Measurements from ENCODE around the gene TMEM186.

TMEM186 gene

GRCh38 chr16:8822403-8822802 lies 25.0 kb upstream of the TMEM186 start:
- H2AFZ ChIP-seq (ENCODE audit: low read depth, low read length): no peak overlapping the region
- no peak overlapping the region for H3K4me2 ChIP-seq (ENCODE audit: low read length)
- H3K79me2 ChIP-seq (ENCODE audit: low read length): peaks cover 28% of the 10 kb centered on the region
- no peaks in the 10 kb centered on the region for H4K20me1 ChIP-seq (ENCODE audit: insufficient read depth, low read length)
- H3K9ac ChIP-seq (ENCODE audit: low read length): no peak overlapping the region
- H3K36me3 ChIP-seq (replicated peaks; ENCODE audit: low read depth, low read length): peaks cover 65% of the 10 kb centered on the region
- peak overlapping the region; percentile 17 for H3K27ac ChIP-seq (ENCODE audit: low read length)
- TF ChIP-seq EZH2phosphoT487 (IDR thresholded peaks at IDR 0.05; ENCODE audit: low read depth): no peak
- TF ChIP-seq, protein P1, sequence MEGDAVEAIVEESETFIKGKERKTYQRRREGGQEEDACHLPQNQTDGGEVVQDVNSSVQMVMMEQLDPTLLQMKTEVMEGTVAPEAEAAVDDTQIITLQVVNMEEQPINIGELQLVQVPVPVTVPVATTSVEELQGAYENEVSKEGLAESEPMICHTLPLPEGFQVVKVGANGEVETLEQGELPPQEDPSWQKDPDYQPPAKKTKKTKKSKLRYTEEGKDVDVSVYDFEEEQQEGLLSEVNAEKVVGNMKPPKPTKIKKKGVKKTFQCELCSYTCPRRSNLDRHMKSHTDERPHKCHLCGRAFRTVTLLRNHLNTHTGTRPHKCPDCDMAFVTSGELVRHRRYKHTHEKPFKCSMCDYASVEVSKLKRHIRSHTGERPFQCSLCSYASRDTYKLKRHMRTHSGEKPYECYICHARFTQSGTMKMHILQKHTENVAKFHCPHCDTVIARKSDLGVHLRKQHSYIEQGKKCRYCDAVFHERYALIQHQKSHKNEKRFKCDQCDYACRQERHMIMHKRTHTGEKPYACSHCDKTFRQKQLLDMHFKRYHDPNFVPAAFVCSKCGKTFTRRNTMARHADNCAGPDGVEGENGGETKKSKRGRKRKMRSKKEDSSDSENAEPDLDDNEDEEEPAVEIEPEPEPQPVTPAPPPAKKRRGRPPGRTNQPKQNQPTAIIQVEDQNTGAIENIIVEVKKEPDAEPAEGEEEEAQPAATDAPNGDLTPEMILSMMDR (IDR thresholded peaks at IDR 0.05; ENCODE audit: low read depth, low read length): no peak
- peaks cover 54% of the 10 kb centered on the region for H3K4me1 ChIP-seq (ENCODE audit: low read length)
- H3K9me3 ChIP-seq (ENCODE audit: insufficient read depth, low read length): no peaks in the 10 kb centered on the region
- H3K27me3 ChIP-seq (ENCODE audit: low read depth, low read length): no peaks in the 10 kb centered on the region
- H3K4me3 ChIP-seq (ENCODE audit: low read length): no peak overlapping the region

DNA sequence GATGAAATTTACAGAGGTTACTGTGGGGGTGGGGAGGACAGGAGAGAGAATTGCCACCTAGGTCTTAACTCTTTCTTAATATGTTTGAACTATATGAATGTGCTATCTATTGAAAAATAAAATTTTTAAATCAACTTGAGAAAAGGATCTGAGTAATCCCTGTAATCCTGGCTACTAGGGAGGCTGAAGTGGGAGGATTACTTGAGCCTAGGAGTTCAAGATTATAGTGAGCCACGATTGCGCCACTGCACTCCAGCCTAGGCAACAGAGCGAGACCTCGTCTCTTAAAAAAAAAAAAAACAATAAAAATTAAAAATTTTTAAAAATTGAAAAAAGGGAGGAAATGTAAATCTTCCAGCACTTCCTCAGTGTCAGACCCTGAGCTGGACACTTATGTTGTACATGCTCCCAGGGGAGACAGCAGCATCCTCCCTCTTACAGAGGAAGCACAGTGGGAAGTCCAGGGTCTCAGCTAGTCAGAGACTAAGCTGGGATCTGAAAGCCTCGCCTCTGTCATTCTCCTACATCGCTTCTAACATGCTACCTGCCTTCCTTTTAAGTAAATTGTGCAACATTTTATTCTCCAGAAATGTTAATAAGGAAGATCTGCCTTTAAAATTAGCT lies 22.1 kb upstream of the TMEM186 start:
- peak overlapping the region; percentile 28; the same call in 1 of the 2 replicates for H3K9ac ChIP-seq (ENCODE audit: low read length)
- TF ChIP-seq, protein P1 (IDR thresholded peaks at IDR 0.05; ENCODE audit: low read depth, low read length): no peak
- no peak for TF ChIP-seq EZH2phosphoT487 (IDR thresholded peaks at IDR 0.05; ENCODE audit: low read depth)
- peak overlapping the region; percentile 95 for H3K27ac ChIP-seq (ENCODE audit: low read length)
- H3K4me1 ChIP-seq (ENCODE audit: low read length): peaks cover 44% of the 10 kb centered on the region
- H3K79me2 ChIP-seq (ENCODE audit: low read length): peaks cover 31% of the 10 kb centered on the region
- peak overlapping the region; percentile 59 for H3K4me2 ChIP-seq (ENCODE audit: low read length)
- no peaks in the 10 kb centered on the region for H4K20me1 ChIP-seq (ENCODE audit: insufficient read depth, low read length)
- no peaks in the 10 kb centered on the region for H3K27me3 ChIP-seq (ENCODE audit: low read depth, low read length)
- no peak overlapping the region for H2AFZ ChIP-seq (ENCODE audit: low read depth, low read length)
- peaks cover 67% of the 10 kb centered on the region for H3K36me3 ChIP-seq (replicated peaks; ENCODE audit: low read depth, low read length)
- no peak overlapping the region for H3K4me3 ChIP-seq (ENCODE audit: low read length)
- H3K9me3 ChIP-seq (ENCODE audit: insufficient read depth, low read length): no peaks in the 10 kb centered on the region

DNA sequence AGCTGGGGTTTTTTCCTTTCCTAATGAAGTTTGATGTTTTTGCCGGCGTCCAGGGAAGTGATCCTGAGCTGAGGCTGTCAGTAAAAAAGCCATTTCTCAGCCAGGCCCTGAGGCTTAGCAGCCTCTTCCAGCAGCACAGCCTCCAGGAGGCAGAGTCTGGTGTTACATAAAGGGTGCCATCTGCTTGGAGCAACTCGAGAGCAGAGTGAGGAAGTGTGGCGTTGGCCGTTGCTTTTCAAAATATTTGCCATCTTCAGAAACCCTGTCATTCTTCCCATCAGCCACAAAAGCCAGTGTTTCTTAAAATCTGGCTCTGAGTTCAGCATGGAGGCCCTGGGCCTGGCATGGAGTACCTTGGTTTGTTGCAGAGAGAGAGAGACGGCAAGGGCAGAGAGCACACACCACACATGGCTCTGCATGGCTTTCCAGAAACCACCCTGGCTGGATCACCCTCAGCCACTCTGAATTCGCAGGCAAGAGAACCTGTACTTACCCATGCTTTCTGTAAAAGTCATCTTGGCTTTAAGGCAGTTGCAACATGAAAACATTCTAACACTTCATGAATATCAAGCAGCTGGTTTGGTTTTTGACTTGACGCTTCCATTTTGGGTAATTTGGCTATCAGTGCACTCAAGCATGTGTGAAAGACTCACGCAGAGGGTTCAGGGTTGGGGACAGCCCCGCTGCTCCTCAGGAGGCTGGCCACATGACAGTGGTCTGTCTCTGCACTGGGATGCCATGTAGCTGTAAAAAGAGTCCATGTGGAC lies 21.2 kb upstream of the TMEM186 start:
- Histone ChIP-seq H3K4me2 (ENCODE audit: low read length) (peak overlapping the region; percentile 59), H3K27ac (ENCODE audit: low read length) (peak overlapping the region; percentile 95), H4K20me1 (ENCODE audit: insufficient read depth, low read length) (no peaks in the 10 kb centered on the region), H3K9me3 (ENCODE audit: insufficient read depth, low read length) (no peaks in the 10 kb centered on the region), H2AFZ (ENCODE audit: low read depth, low read length) (no peak overlapping the region), H3K79me2 (ENCODE audit: low read length) (peaks cover 35% of the 10 kb centered on the region), H3K9ac (ENCODE audit: low read length) (peak overlapping the region; percentile 49), H3K27me3 (ENCODE audit: low read depth, low read length) (no peaks in the 10 kb centered on the region), H3K36me3 (replicated peaks; ENCODE audit: low read depth, low read length) (peaks cover 65% of the 10 kb centered on the region), H3K4me3 (ENCODE audit: low read length) (peak overlapping the region; percentile 29; the same call in 1 of the 2 replicates), H3K4me1 (ENCODE audit: low read length) (peaks cover 52% of the 10 kb centered on the region)
- no peak for TF ChIP-seq EZH2phosphoT487 (IDR thresholded peaks at IDR 0.05; ENCODE audit: low read depth)
- TF ChIP-seq, protein P1 (IDR thresholded peaks at IDR 0.05; ENCODE audit: low read depth, low read length): 0 out of 2 replicates have a peak, but pooled peaks have one; percentile 4

DNA sequence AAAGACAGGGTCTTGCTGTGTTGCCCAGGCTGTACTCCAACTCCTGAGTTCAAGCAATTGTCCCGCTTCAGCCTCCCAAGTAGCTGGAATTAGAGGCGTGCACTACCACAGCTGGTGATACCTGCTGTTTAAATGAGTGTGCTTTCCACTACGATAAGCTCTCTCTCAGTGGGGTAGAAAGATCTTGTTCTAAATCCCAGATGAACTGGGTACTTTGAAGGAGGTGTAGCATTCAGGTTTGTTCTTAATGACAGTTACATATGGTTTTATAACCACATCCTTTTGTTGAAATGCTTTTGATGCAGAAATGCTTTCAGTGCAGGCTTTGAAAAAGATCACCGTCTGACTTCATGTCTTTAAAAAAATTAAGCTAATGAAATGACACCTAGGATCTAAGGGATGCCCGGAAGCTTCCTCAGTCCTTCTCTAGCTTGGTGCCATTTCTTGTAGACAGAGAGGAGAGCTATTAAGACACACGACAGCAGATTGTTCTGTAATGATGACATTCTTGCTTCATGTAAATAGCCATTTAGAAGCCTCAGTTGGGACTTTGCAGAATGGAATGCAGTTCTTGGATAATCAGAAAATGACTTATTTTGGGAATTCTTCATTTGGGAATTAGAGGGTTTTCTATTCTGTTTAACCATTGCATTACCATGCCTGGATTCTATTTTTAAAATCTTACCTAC lies 19.7 kb upstream of the TMEM186 start:
- Histone ChIP-seq H3K27ac (ENCODE audit: low read length) (peak overlapping the region; percentile 7; the same call in 1 of the 2 replicates), H3K4me3 (ENCODE audit: low read length) (no peak overlapping the region), H3K4me1 (ENCODE audit: low read length) (peaks cover 63% of the 10 kb centered on the region), H3K4me2 (ENCODE audit: low read length) (no peak overlapping the region), H4K20me1 (ENCODE audit: insufficient read depth, low read length) (no peaks in the 10 kb centered on the region), H3K36me3 (replicated peaks; ENCODE audit: low read depth, low read length) (peaks cover 63% of the 10 kb centered on the region), H2AFZ (ENCODE audit: low read depth, low read length) (no peak overlapping the region), H3K9ac (ENCODE audit: low read length) (no peak overlapping the region), H3K9me3 (ENCODE audit: insufficient read depth, low read length) (no peaks in the 10 kb centered on the region), H3K27me3 (ENCODE audit: low read depth, low read length) (no peaks in the 10 kb centered on the region), H3K79me2 (ENCODE audit: low read length) (peaks cover 42% of the 10 kb centered on the region)
- no peak for TF ChIP-seq EZH2phosphoT487 (IDR thresholded peaks at IDR 0.05; ENCODE audit: low read depth)
- TF ChIP-seq, protein P1 (IDR thresholded peaks at IDR 0.05; ENCODE audit: low read depth, low read length): no peak
